Transverse colon (tissue), 4 donors: ENCODE measurements around the gene MPV17. TPM values are rescaled to one million over a fixed set of nuclear protein-coding genes. Genes with fewer than 3 reads are reported as not detected.
A peak's percentile ranks its signal among the peaks of the same experiment; 100 is the strongest.

Experiments
- DNase-seq: peaks from one replicate; pipeline ENCODE4 v3.0.0-alpha.2; 2019
- H3K27ac ChIP-seq, 4 donors: fragments of 200-600 bp; sonication (generic); 2 replicates each; pipeline ENCODE4 v1.5.1; 2016 to 2018; ENCODE audit warnings: inconsistent platforms in 4 of 4
- H3K27me3 ChIP-seq: fragments of 200-600 bp; sonication (generic); 2 replicates; pipeline ENCODE4 v1.5.1; 2017; ENCODE audit warnings: inconsistent platforms
- H3K36me3 ChIP-seq, 4 donors: fragments of 200-600 bp; sonication (generic); 2 replicates each; pipeline ENCODE4 v1.5.1; 2017 to 2019; ENCODE audit warnings: inconsistent platforms in 4 of 4
- H3K4me1 ChIP-seq, 4 donors: fragments of 200-600 bp; sonication (generic); 2 replicates each; pipeline ENCODE4 v1.5.1; 2017 to 2020; ENCODE audit warnings: inconsistent platforms in 4 of 4
- H3K4me3 ChIP-seq, 4 donors: fragments of 200-600 bp; sonication (generic); 1 replicate in 1 of 4; 2 replicates in 3 of 4; pipeline versions ENCODE4 v1.5.1 to v1.6.1; 2017 to 2019; ENCODE audit warnings: inconsistent platforms in 4 of 4
- H3K9me3 ChIP-seq, 2 donors: fragments of 200-600 bp; sonication (generic); 2 replicates each; pipeline ENCODE4 v1.5.1; 2017 to 2019; ENCODE audit warnings: inconsistent platforms in 2 of 2
- CTCF ChIP-seq, 5 experiments: fragments of 200-600 bp in 3 of 5; fragments of 450-650 bp in 2 of 5; sonication (generic) in 3 of 5; IDR thresholded peaks; 1 replicate in 2 of 5; 2 replicates in 3 of 5; pipeline ENCODE4 v1.5.1; 2016 to 2017; ENCODE audit warnings: antibody characterized with exemption in 5 of 5, inconsistent platforms in 3 of 5, mild to moderate bottlenecking in 2 of 5, moderate library complexity in 1 of 5
- EP300 ChIP-seq: sonication (generic); formaldehyde crosslinking; IDR thresholded peaks from one replicate; pipeline ENCODE4 v1.6.1; 2017; ENCODE audit warnings: antibody characterized with exemption, low read depth
- POLR2A ChIP-seq: fragments of 450-650 bp; IDR thresholded peaks from one replicate; pipeline ENCODE4 v1.6.1; 2016; ENCODE audit warnings: antibody characterized with exemption, mild to moderate bottlenecking, moderate library complexity
- POLR2AphosphoS5 ChIP-seq, 3 donors: sonication (generic); formaldehyde crosslinking; IDR thresholded peaks; one replicate each; pipeline ENCODE4 v1.6.1; 2016; ENCODE audit warnings: antibody characterized with exemption in 3 of 3
- WGBS, 2 donors: methylation state at CpG; one replicate each; pipeline ENCODE4 v1.1.5; 2018; ENCODE audit warnings: low coverage in 1 of 2; 5-methylcytosine and 5-hydroxymethylcytosine counted together
- in situ Hi-C, 4 donors: fragments of 200-750 bp; cut with MboI; loops; one replicate each; pipeline versions ENCODE4 v1.15.0 to v1.15.1; 2017; ENCODE audit warnings: low sequenced_read_pairs in 3 of 4, low pct_ligation_motif_present in 1 of 4, low pct_unique_long_range_greater_than_20kb in 1 of 4
- intact Hi-C: fragments of 100-400 bp; cut with DNase I; formaldehyde crosslinking; loops from one replicate; pipeline ENCODE4 v1.15.1; 2023; ENCODE audit warnings: low total_unique reads
- total RNA-seq, 4 donors: library from RNA; depleted of rRNA; stranded (reverse); fragments of >200 nt; gene quantifications; one replicate each; pipeline ENCODE4 v1.1.0, GENCODE V29; 2016

The MPV17 gene
- total RNA-seq, 4 donors from 2014 or later: 34.4 to 53.8 (median 38.3) TPM

GRCh38 chr2:27369471-27370025 is 46.7 kb upstream of the MPV17 start:
- peak overlapping the region; percentile 92 to 96 (median 94) for H3K27ac ChIP-seq
- H3K4me3 ChIP-seq: peak overlapping the region; percentile 80 to 95 (median 92)
- peaks cover 0 to 48% (median 24%) of the 10 kb centered on the region in 4 donors for H3K36me3 ChIP-seq
- H3K27me3 ChIP-seq: no peaks in the 10 kb centered on the region
- TF ChIP-seq POLR2A (no peak), POLR2AphosphoS5 (IDR thresholded peaks at IDR 0.05) (no peak), CTCF (IDR thresholded peaks at IDR 0.05) (no peak), EP300 (no peak)
- peaks cover 22 to 37% (median 26%) of the 10 kb centered on the region in 4 donors for H3K4me1 ChIP-seq
- in situ Hi-C loops: no loop called here
- 0% methylated on average over 1 to 18 of the region's 18 CpGs for WGBS, 2 donors
- H3K9me3 ChIP-seq: no peaks in the 10 kb centered on the region
- DNase-seq: no peak
- intact Hi-C loops: no loop called here

- H3K4me3 ChIP-seq: no peak overlapping the region
- H3K27me3 ChIP-seq: no peaks in the 10 kb centered on the region
- WGBS, 2 donors: 60% methylated on average over 2 of the region's 2 CpGs; no CpG with 5 or more reads in 1 of the 2 donors
- DNase-seq: no peak
- H3K27ac ChIP-seq: no peak overlapping the region
- no peak for TF ChIP-seq CTCF (IDR thresholded peaks at IDR 0.05)
- TF ChIP-seq POLR2A: no peak
- no peak for TF ChIP-seq POLR2AphosphoS5 (IDR thresholded peaks at IDR 0.05)
- no peak for TF ChIP-seq EP300
- in situ Hi-C loops: no loop called here
- H3K9me3 ChIP-seq: no peaks in the 10 kb centered on the region
- intact Hi-C loops: no loop called here
- H3K4me1 ChIP-seq: peaks cover 2 to 6% (median 5%) of the 10 kb centered on the region in 4 donors
- peaks cover 0 to 40% (median 20%) of the 10 kb centered on the region in 4 donors for H3K36me3 ChIP-seq
Measured at GRCh38 chr2:27363933-27364332, 41.0 kb upstream of the MPV17 start.

- Histone ChIP-seq H3K4me3 (no peak overlapping the region), H3K4me1 (peaks cover 0 to 7% (median 4%) of the 10 kb centered on the region in 4 donors), H3K27ac (no peak overlapping the region), H3K27me3 (no peaks in the 10 kb centered on the region), H3K36me3 (peaks cover 0 to 39% (median 16%) of the 10 kb centered on the region in 4 donors), H3K9me3 (no peaks in the 10 kb centered on the region)
- in situ Hi-C loops (no loop called here), intact Hi-C loops (no loop called here)
- TF ChIP-seq CTCF (IDR thresholded peaks at IDR 0.05) (no peak), POLR2A (no peak), EP300 (no peak), POLR2AphosphoS5 (IDR thresholded peaks at IDR 0.05) (no peak)
- no peak for DNase-seq
- 90 to 100% methylated on average over 1 to 4 of the region's 4 CpGs for WGBS, 2 donors
Measured at GRCh38 chr2:27362678-27363420, 40.0 kb upstream of the MPV17 start.

GRCh38 chr2:27356382-27357181 is 33.7 kb upstream of the MPV17 start, which contains the start of gene GTF3C2:
TSS of gene GTF3C2 (minus strand) at chr2:27356764. CDS start at chr2:27343554, 13,210 bp downstream.
- Histone ChIP-seq H3K4me3 (peak within 1 kb of the TSS; percentile 58 to 85 (median 76)), H3K4me1 (peaks cover 14 to 49% (median 35%) of the 10 kb centered on the region in 4 donors), H3K36me3 (no peaks in the 10 kb centered on the region), H3K27ac (peak within 1 kb of the TSS; percentile 89 to 96 (median 90)), H3K9me3 (no peaks in the 10 kb centered on the region), H3K27me3 (no peaks in the 10 kb centered on the region)
- 0% methylated on average over 60 of the region's 67 CpGs; no CpG with 5 or more reads in 1 of the 2 donors for WGBS, 2 donors
- DNase-seq: peak; percentile 95
- in situ Hi-C loops: no loop called here
- TF ChIP-seq POLR2AphosphoS5 (IDR thresholded peaks at IDR 0.05) (peak; percentile 39 to 69 (median 50)), CTCF (IDR thresholded peaks at IDR 0.05) (peak in 3 of 5 experiments; percentile 7 to 32 (median 11)), EP300 (no peak), POLR2A (peak; percentile 54)
- intact Hi-C loops: no loop called here
